Measurements from ENCODE around the gene DHX16.

The DHX16 gene

GRCh38 chr6:30691208-30691847, 18.5 kb upstream of the DHX16 start:
- no peak for DNase-seq (ENCODE audit: low read depth in 2 of 2)

- DNase-seq (ENCODE audit: low read depth in 2 of 2) = peak in 1 of 2 experiments; percentile 57
Observed at GRCh38 chr6:30690403-30691207, 17.8 kb upstream of the DHX16 start, which contains the start of gene NRM. Gene NRM (minus strand): TSS chr6:30690984. CDS start chr6:30690974, 10 bp downstream.

GRCh38 chr6:30689985-30690384, 17.2 kb upstream of the DHX16 start:
- no peak for DNase-seq (ENCODE audit: low read depth in 2 of 2)

GRCh38 chr6:30689022-30689865, 16.4 kb upstream of the DHX16 start:
- DNase-seq (ENCODE audit: low read depth in 2 of 2) = no peak

GRCh38 chr6:30688569-30688968, 15.8 kb upstream of the DHX16 start:
- DNase-seq (ENCODE audit: low read depth in 2 of 2) = no peak

GRCh38 chr6:30687659-30688431, 15.0 kb upstream of the DHX16 start:
- DNase-seq (ENCODE audit: low read depth in 2 of 2) = no peak

GRCh38 chr6:30686908-30687658, 14.3 kb upstream of the DHX16 start:
- peak; percentile 83 to 87 for DNase-seq (ENCODE audit: low read depth in 2 of 2)

GRCh38 chr6:30686009-30686907, 13.5 kb upstream of the DHX16 start, which contains the start of gene PPP1R18:
Gene PPP1R18 (minus strand): TSS chr6:30686645. CDS start chr6:30686018, 627 bp downstream.
- no peak for DNase-seq (ENCODE audit: low read depth in 2 of 2)

- DNase-seq (ENCODE audit: low read depth in 2 of 2) = no peak
Observed at GRCh38 chr6:30685157-30686008, 12.6 kb upstream of the DHX16 start.

- DNase-seq (ENCODE audit: low read depth in 2 of 2) = no peak
Observed at GRCh38 chr6:30684386-30685156, 11.8 kb upstream of the DHX16 start.

- DNase-seq (ENCODE audit: low read depth in 2 of 2) = no peak
Observed at GRCh38 chr6:30683980-30684338, 11.2 kb upstream of the DHX16 start.

- no peak for DNase-seq (ENCODE audit: low read depth in 2 of 2)
Observed at GRCh38 chr6:30683183-30683979, 10.6 kb upstream of the DHX16 start.

- DNase-seq (ENCODE audit: low read depth in 2 of 2) = peak; percentile 69 to 70
Observed at GRCh38 chr6:30682143-30683117, 9.6 kb upstream of the DHX16 start.

- DNase-seq (ENCODE audit: low read depth in 2 of 2) = no peak
Observed at GRCh38 chr6:30681766-30682142, 8.9 kb upstream of the DHX16 start.

- DNase-seq (ENCODE audit: low read depth in 2 of 2) = no peak
Observed at GRCh38 chr6:30679765-30680535, 7.1 kb upstream of the DHX16 start.

All from fibroblast of skin of left biceps (primary cell).